HepG2 (cell line): ENCODE data around the gene KIAA1755. TPM values are rescaled to one million over a fixed set of nuclear protein-coding genes. Genes with fewer than 3 reads are reported as not detected.
A peak's percentile ranks its signal among the peaks of the same experiment; 100 is the strongest.

ENCODE experiments used
- KDM1A ChIP-seq: IDR thresholded peaks from 2 replicates; pipeline ENCODE4 v1.6.1; 2016; ENCODE audit warnings: missing compliant biosample characterization
- KDM4B ChIP-seq: sonication (generic); formaldehyde crosslinking; IDR thresholded peaks from 2 replicates; pipeline ENCODE4 v1.4.0; 2020; ENCODE audit warnings: missing genetic modification reagents
- MNT ChIP-seq: fragments of 450-650 bp; IDR thresholded peaks from 2 replicates; pipeline ENCODE4 v1.6.1; 2016
- MXD4 ChIP-seq: IDR thresholded peaks from 2 replicates; pipeline ENCODE4 v1.6.1; 2016; ENCODE audit warnings: mild to moderate bottlenecking, missing biosample characterization, missing genetic modification reagents
- NFKBIZ ChIP-seq: IDR thresholded peaks from 2 replicates; pipeline ENCODE4 v1.6.1; 2018; ENCODE audit warnings: missing genetic modification reagents, missing compliant biosample characterization
- NRL ChIP-seq: sonication (generic); formaldehyde crosslinking; IDR thresholded peaks from 2 replicates; pipeline ENCODE4 v1.5.0; 2020; ENCODE audit warnings: missing genetic modification reagents, mild to moderate bottlenecking, moderate library complexity, borderline replicate concordance
- ONECUT2 ChIP-seq: sonication (generic); formaldehyde crosslinking; IDR thresholded peaks from 2 replicates; pipeline ENCODE4 v1.4.0; 2020; ENCODE audit warnings: missing genetic modification reagents
- PAX8 ChIP-seq: sonication (generic); formaldehyde crosslinking; IDR thresholded peaks from 2 replicates; pipeline ENCODE4 v1.8.0; 2022; ENCODE audit warnings: mild to moderate bottlenecking, missing genetic modification reagents, borderline replicate concordance
- PHF20 ChIP-seq: sonication (generic); formaldehyde crosslinking; IDR thresholded peaks from 2 replicates; pipeline ENCODE4 v1.5.0; 2020; ENCODE audit warnings: mild to moderate bottlenecking, missing genetic modification reagents
- POGZ ChIP-seq: sonication (generic); formaldehyde crosslinking; IDR thresholded peaks from 2 replicates; pipeline ENCODE4 v1.4.0; 2020; ENCODE audit warnings: mild to moderate bottlenecking, missing genetic modification reagents
- RFXANK ChIP-seq: IDR thresholded peaks from 2 replicates; pipeline ENCODE4 v1.6.1; 2016
- RXRB ChIP-seq: IDR thresholded peaks from 2 replicates; pipeline ENCODE4 v1.6.1; 2016; ENCODE audit warnings: borderline replicate concordance, missing genetic modification reagents, missing compliant biosample characterization
- SRF ChIP-seq: IDR thresholded peaks from 2 replicates; pipeline ENCODE4 v1.6.1; 2011; ENCODE audit warnings: mild to moderate bottlenecking, low read depth, low read length, moderate library complexity
- STAG1 ChIP-seq: sonication (generic); formaldehyde crosslinking; IDR thresholded peaks from 2 replicates; pipeline ENCODE4 v1.4.0; 2020; ENCODE audit warnings: missing genetic modification reagents
- ZEB1 ChIP-seq: IDR thresholded peaks from 2 replicates; pipeline ENCODE4 v1.6.1; 2012; ENCODE audit warnings: mild to moderate bottlenecking, low read depth, inconsistent platforms; ENCODE audit not compliant: insufficient replicate concordance
- ZIK1 ChIP-seq: sonication (generic); formaldehyde crosslinking; IDR thresholded peaks from 2 replicates; pipeline ENCODE4 v1.5.0; 2020; ENCODE audit warnings: mild to moderate bottlenecking, low read depth, missing genetic modification reagents, borderline replicate concordance
- ZNF430 ChIP-seq: sonication (generic); formaldehyde crosslinking; IDR thresholded peaks from 2 replicates; pipeline ENCODE4 v1.9.0; 2021; ENCODE audit warnings: mild to moderate bottlenecking, missing genetic modification reagents
- ZNF703 ChIP-seq: sonication (generic); formaldehyde crosslinking; IDR thresholded peaks from 2 replicates; pipeline ENCODE4 v1.5.1; 2020; ENCODE audit warnings: missing genetic modification reagents, mild to moderate bottlenecking, moderate library complexity, borderline replicate concordance
- ZNF878 ChIP-seq: sonication (generic); formaldehyde crosslinking; IDR thresholded peaks from 2 replicates; pipeline ENCODE4 v1.8.1; 2023; ENCODE audit warnings: mild to moderate bottlenecking, missing genetic modification reagents, moderate library complexity
- ZNF883 ChIP-seq: sonication (generic); formaldehyde crosslinking; IDR thresholded peaks from 2 replicates; pipeline ENCODE4 v1.5.1; 2020; ENCODE audit warnings: mild to moderate bottlenecking, missing genetic modification reagents; ENCODE audit errors: not compliant biosample characterization
- polyA plus RNA-seq, 8 experiments: library from polyadenylated mRNA; depleted of rRNA in 3 of 8; stranded (reverse) in 7 of 8; unstranded in 1 of 8; fragments of >200 nt; fragmentation: Illumina TruSeq in 4 of 8; extraction: Trizol in 4 of 8; gene quantifications; 2 replicates each; pipeline versions ENCODE4 v1.2.1 to v1.2.3, GENCODE V29; 2011 to 2016; ENCODE audit warnings: low read depth in 4 of 8, missing spikeins in 1 of 8, mixed read lengths in 1 of 8; ENCODE audit not compliant: insufficient read depth in 1 of 8
- total RNA-seq, 5 experiments: library from RNA; depleted of rRNA; stranded (reverse); fragments of >200 nt; fragmentation: Illumina TruSeq; extraction: Trizol; gene quantifications; 2 replicates each; pipeline ENCODE4 v1.2.3, GENCODE V29; 2016; ENCODE audit warnings: low read depth in 1 of 5
- TF ChIP-seq, protein P1 (sequence below): conservative IDR thresholded peaks from 2 replicates; pipeline ENCODE4 v1.6.1; 2018; ENCODE audit warnings: missing genetic modification reagents
- TF ChIP-seq, protein P2 (sequence below): IDR thresholded peaks from 2 replicates; pipeline ENCODE4 v1.6.1; 2018; ENCODE audit warnings: missing genetic modification reagents
- TF ChIP-seq, protein P3 (sequence below): sonication (generic); formaldehyde crosslinking; IDR thresholded peaks from 2 replicates; pipeline ENCODE4 v1.4.0; 2020; ENCODE audit warnings: mild to moderate bottlenecking, missing genetic modification reagents
- TF ChIP-seq, protein P4 (sequence below): sonication (generic); formaldehyde crosslinking; IDR thresholded peaks from 2 replicates; pipeline ENCODE4 v1.4.0; 2020; ENCODE audit warnings: missing genetic modification reagents

KIAA1755 gene
- total and polyA plus RNA-seq, 2 of the 13 experiments (the other 11 are each of a cell fraction or from before 2014, with no cell fraction given): 0.04 TPM; not detected in 1

- TF ChIP-seq ZNF430 (CRISPR knock-in tag) (peak; percentile 85; the same call in 1 of the 2 replicates), PAX8 (peak; percentile 76; the same call in 1 of the 2 replicates), ZNF878 (CRISPR knock-in tag) (0 out of 2 replicates have a peak, but pooled peaks have one; percentile 28), ZEB1 (peak; percentile 62), ZNF703 (no peak), ZIK1 (peak; percentile 91; the same call in 1 of the 2 replicates), RXRB (CRISPR knock-in tag) (peak; percentile 85; the same call in 1 of the 2 replicates), KDM4B (CRISPR knock-in tag) (no peak), PHF20 (CRISPR knock-in tag) (no peak), SRF (0 out of 2 replicates have a peak, but pooled peaks have one; percentile 4), NFKBIZ (CRISPR knock-in tag) (0 out of 2 replicates have a peak, but pooled peaks have one; percentile 39), RFXANK (CRISPR knock-in tag) (peak; percentile 84; the same call in 1 of the 2 replicates), ONECUT2 (CRISPR knock-in tag) (no peak), NRL (CRISPR knock-in tag) (peak; percentile 4; the same call in 1 of the 2 replicates), MXD4 (peak; percentile 83), KDM1A (CRISPR knock-in tag) (peak; percentile 70; the same call in 1 of the 2 replicates), ZNF883 (CRISPR knock-in tag) (peak; percentile 78), MNT (no peak), POGZ (peak; percentile 72), STAG1 (peak; percentile 97)
- TF ChIP-seq, protein P1, sequence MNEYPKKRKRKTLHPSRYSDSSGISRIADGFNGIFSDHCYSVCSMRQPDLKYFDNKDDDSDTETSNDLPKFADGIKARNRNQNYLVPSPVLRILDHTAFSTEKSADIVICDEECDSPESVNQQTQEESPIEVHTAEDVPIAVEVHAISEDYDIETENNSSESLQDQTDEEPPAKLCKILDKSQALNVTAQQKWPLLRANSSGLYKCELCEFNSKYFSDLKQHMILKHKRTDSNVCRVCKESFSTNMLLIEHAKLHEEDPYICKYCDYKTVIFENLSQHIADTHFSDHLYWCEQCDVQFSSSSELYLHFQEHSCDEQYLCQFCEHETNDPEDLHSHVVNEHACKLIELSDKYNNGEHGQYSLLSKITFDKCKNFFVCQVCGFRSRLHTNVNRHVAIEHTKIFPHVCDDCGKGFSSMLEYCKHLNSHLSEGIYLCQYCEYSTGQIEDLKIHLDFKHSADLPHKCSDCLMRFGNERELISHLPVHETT (CRISPR knock-in tag): 0 out of 2 replicates have a peak, but pooled peaks have one; percentile 63
- TF ChIP-seq, protein P2, sequence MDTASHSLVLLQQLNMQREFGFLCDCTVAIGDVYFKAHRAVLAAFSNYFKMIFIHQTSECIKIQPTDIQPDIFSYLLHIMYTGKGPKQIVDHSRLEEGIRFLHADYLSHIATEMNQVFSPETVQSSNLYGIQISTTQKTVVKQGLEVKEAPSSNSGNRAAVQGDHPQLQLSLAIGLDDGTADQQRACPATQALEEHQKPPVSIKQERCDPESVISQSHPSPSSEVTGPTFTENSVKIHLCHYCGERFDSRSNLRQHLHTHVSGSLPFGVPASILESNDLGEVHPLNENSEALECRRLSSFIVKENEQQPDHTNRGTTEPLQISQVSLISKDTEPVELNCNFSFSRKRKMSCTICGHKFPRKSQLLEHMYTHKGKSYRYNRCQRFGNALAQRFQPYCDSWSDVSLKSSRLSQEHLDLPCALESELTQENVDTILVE (CRISPR knock-in tag): peak; percentile 87; the same call in 1 of the 2 replicates
- TF ChIP-seq, protein P3, sequence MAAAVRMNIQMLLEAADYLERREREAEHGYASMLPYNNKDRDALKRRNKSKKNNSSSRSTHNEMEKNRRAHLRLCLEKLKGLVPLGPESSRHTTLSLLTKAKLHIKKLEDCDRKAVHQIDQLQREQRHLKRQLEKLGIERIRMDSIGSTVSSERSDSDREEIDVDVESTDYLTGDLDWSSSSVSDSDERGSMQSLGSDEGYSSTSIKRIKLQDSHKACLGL (CRISPR knock-in tag): peak; percentile 89
- TF ChIP-seq, protein P4, sequence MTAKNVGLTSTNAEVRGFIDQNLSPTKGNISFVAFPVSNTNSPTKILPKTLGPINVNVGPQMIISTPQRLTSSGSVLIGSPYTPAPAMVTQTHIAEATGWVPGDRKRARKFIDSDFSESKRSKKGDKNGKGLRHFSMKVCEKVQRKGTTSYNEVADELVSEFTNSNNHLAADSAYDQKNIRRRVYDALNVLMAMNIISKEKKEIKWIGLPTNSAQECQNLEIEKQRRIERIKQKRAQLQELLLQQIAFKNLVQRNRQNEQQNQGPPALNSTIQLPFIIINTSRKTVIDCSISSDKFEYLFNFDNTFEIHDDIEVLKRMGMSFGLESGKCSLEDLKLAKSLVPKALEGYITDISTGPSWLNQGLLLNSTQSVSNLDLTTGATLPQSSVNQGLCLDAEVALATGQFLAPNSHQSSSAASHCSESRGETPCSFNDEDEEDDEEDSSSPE (CRISPR knock-in tag): peak; percentile 79
Measured at GRCh38 chr20:38165089-38165965, 95.2 kb downstream of the KIAA1755 start, which contains the start of gene TGM2 (continued).
